Testis (tissue), 3 donors: ENCODE data around the gene DNAJC18. TPM values are rescaled to one million over a fixed set of nuclear protein-coding genes. Genes with fewer than 3 reads are reported as not detected.

ENCODE experiments used
- DNase-seq: peaks from one replicate; pipeline ENCODE4 v3.0.0-alpha.2; 2019
- H3K27ac ChIP-seq, 2 donors: fragments of 200-600 bp; sonication (generic); one replicate each; pipeline ENCODE4 v1.5.1; 2019
- H3K27me3 ChIP-seq: fragments of 200-600 bp; sonication (generic); one replicate; pipeline ENCODE4 v1.5.1; 2019
- H3K36me3 ChIP-seq: fragments of 200-600 bp; sonication (generic); one replicate; pipeline ENCODE4 v1.5.1; 2017; ENCODE audit warnings: low read depth; ENCODE audit errors: missing control alignments
- H3K4me1 ChIP-seq: fragments of 200-600 bp; sonication (generic); one replicate; pipeline ENCODE4 v1.5.1; 2019
- H3K4me3 ChIP-seq, 2 donors: fragments of 200-600 bp; sonication (generic); one replicate each; pipeline ENCODE4 v1.5.1; 2017 to 2019
- H3K9me3 ChIP-seq: fragments of 200-600 bp; sonication (generic); one replicate; pipeline ENCODE4 v1.5.1; 2017
- CTCF ChIP-seq, 3 experiments: fragments of 450-650 bp in 2 of 3; fragments of 200-600 bp in 1 of 3; sonication (generic) in 1 of 3; IDR thresholded peaks; one replicate each; pipeline ENCODE4 v1.5.1; 2016 to 2019; ENCODE audit warnings: antibody characterized with exemption in 3 of 3, mild to moderate bottlenecking in 2 of 3, moderate library complexity in 1 of 3
- POLR2A ChIP-seq: fragments of 450-650 bp; IDR thresholded peaks from one replicate; pipeline ENCODE4 v1.6.1; 2017; ENCODE audit warnings: antibody characterized with exemption, mild to moderate bottlenecking, moderate library complexity
- WGBS, 2 donors: methylation state at CpG; one replicate each; pipeline ENCODE4 v1.1.5; 2018; 5-methylcytosine and 5-hydroxymethylcytosine counted together
- intact Hi-C: fragments of 100-400 bp; cut with DNase I; formaldehyde crosslinking; loops from one replicate; pipeline ENCODE4 v1.15.1; 2023; ENCODE audit warnings: low total_unique reads
- polyA plus RNA-seq: library from polyadenylated mRNA; stranded (reverse); fragments of 350-450 nt; fragmentation: Illumina TruSeq; extraction: RNeasy Lipid Tissue Mini Kit (QIAGEN cat#74804); gene quantifications from one replicate; pipeline ENCODE4 v1.2.3, GENCODE V29; 2014; ENCODE audit warnings: low read depth, low replicate concordance; ENCODE audit not compliant: insufficient read depth
- total RNA-seq, 2 donors: library from RNA; depleted of rRNA; stranded (reverse); fragments of >200 nt; gene quantifications; one replicate each; pipeline ENCODE4 v1.2.3, GENCODE V29; 2016

Gene DNAJC18
- total and polyA plus RNA-seq, 3 donors from 2014 or later = 45.0 to 283 (median 98.3) TPM

- TF ChIP-seq CTCF (IDR thresholded peaks at IDR 0.05) (peak in 1 of 3 experiments; percentile 3), POLR2A (no peak)
- Histone ChIP-seq H3K4me3 (peak overlapping the region in 1 of 2 donors; percentile 24), H3K27me3 (no peaks in the 10 kb centered on the region), H3K9me3 (no peaks in the 10 kb centered on the region), H3K4me1 (no peaks in the 10 kb centered on the region), H3K36me3 (no peaks in the 10 kb centered on the region), H3K27ac (peak overlapping the region in 1 of 2 donors; percentile 80)
- no peak for DNase-seq
- intact Hi-C loops = no loop called here
- WGBS, 2 donors = 42 to 47% methylated on average over 7 to 8 of the region's 8 CpGs
These were observed 54.0 kb downstream of the DNAJC18 start for GRCh38 chr5:139385061-139386049.

GRCh38 chr5:139384591-139385051 is 54.7 kb downstream of the DNAJC18 start:
- TF ChIP-seq CTCF (IDR thresholded peaks at IDR 0.05) = no peak
- Histone ChIP-seq H3K36me3 (no peaks in the 10 kb centered on the region), H3K27ac (peak overlapping the region in 1 of 2 donors; percentile 80), H3K4me1 (no peaks in the 10 kb centered on the region), H3K27me3 (no peaks in the 10 kb centered on the region), H3K4me3 (peak overlapping the region in 1 of 2 donors; percentile 24), H3K9me3 (no peaks in the 10 kb centered on the region)
- WGBS, 2 donors = 60 to 68% methylated on average over 9 of the region's 9 CpGs
- no peak for DNase-seq
- intact Hi-C loops = no loop called here

- Histone ChIP-seq H3K4me1 (no peaks in the 10 kb centered on the region), H3K36me3 (no peaks in the 10 kb centered on the region), H3K4me3 (no peak overlapping the region), H3K27ac (peak overlapping the region in 1 of 2 donors; percentile 80), H3K27me3 (no peaks in the 10 kb centered on the region), H3K9me3 (no peaks in the 10 kb centered on the region)
- no peak for DNase-seq
- 55 to 79% methylated on average over 6 to 7 of the region's 7 CpGs for WGBS, 2 donors
- TF ChIP-seq POLR2A (no peak), CTCF (IDR thresholded peaks at IDR 0.05) (no peak)
- intact Hi-C loops = no loop called here
These were observed 55.2 kb downstream of the DNAJC18 start for GRCh38 chr5:139383993-139384590.

- H3K36me3 ChIP-seq = no peaks in the 10 kb centered on the region
- intact Hi-C loops = no loop called here
- TF ChIP-seq POLR2A (no peak), CTCF (IDR thresholded peaks at IDR 0.05) (no peak)
- H3K4me1 ChIP-seq = no peaks in the 10 kb centered on the region
- no peaks in the 10 kb centered on the region for H3K27me3 ChIP-seq
- DNase-seq = no peak
- 75 to 80% methylated on average over 9 to 10 of the region's 10 CpGs for WGBS, 2 donors
- H3K4me3 ChIP-seq = no peak within 1 kb of the TSS
- no peaks in the 10 kb centered on the region for H3K9me3 ChIP-seq
- H3K27ac ChIP-seq = peak within 1 kb of the TSS in 1 of 2 donors; percentile 80
These were observed 55.9 kb downstream of the DNAJC18 start, which contains the start of gene SLC23A1 for GRCh38 chr5:139383275-139383992. Gene SLC23A1 (minus strand): TSS chr5:139383297. CDS start chr5:139383253, 44 bp downstream.
